ENCODE measurements around the gene ADAM10.

GRCh38 chr15:58590926-58591325, 158.6 kb downstream of the ADAM10 start:
- no peak for TF ChIP-seq CTCF (conservative IDR thresholded peaks at IDR 0.05; ENCODE audit: low read depth, low read length)
- no peak for TF ChIP-seq POLR2A (IDR thresholded peaks at IDR 0.05; ENCODE audit: low read depth, low read length)
- TF ChIP-seq RFX5 (IDR thresholded peaks at IDR 0.05; ENCODE audit: low read depth, low read length), result no peak
- no peak for TF ChIP-seq ELK1 (IDR thresholded peaks at IDR 0.05; ENCODE audit: borderline replicate concordance, low read depth, low read length)
- TF ChIP-seq BHLHE40 (IDR thresholded peaks at IDR 0.05; ENCODE audit: low read depth, low read length), result no peak
- TF ChIP-seq, protein P1, sequence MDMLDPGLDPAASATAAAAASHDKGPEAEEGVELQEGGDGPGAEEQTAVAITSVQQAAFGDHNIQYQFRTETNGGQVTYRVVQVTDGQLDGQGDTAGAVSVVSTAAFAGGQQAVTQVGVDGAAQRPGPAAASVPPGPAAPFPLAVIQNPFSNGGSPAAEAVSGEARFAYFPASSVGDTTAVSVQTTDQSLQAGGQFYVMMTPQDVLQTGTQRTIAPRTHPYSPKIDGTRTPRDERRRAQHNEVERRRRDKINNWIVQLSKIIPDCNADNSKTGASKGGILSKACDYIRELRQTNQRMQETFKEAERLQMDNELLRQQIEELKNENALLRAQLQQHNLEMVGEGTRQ (IDR thresholded peaks at IDR 0.05; ENCODE audit: low read depth, low read length), result no peak
- no peak for TF ChIP-seq FOS (IDR thresholded peaks at IDR 0.05; ENCODE audit: low read depth, low read length)
- no peak for TF ChIP-seq NFE2L2 (IDR thresholded peaks at IDR 0.05; ENCODE audit: low read depth, low read length)
- no peak for TF ChIP-seq MXI1 (IDR thresholded peaks at IDR 0.05; ENCODE audit: borderline replicate concordance, low read depth, low read length)
- no peak for TF ChIP-seq CEBPB (IDR thresholded peaks at IDR 0.05; ENCODE audit: low read depth, low read length)
